CD4-positive, alpha-beta memory T cell (primary cell): ENCODE results near the gene RNF183. TPM values are rescaled to one million over a fixed set of nuclear protein-coding genes. Genes with fewer than 3 reads are reported as not detected.

Source experiments
- CTCF ChIA-PET: fragments of 350-600 bp; sonication (Branson Sonifier 250); formaldehyde crosslinking; loops from one replicate; lab custom pipeline; 2021; ENCODE audit warnings: inconsistent platforms; ENCODE audit not compliant: partially characterized antibody; lab: Charles Lee
- POLR2A ChIA-PET: fragments of 350-600 bp; sonication (Branson Sonifier 250); formaldehyde crosslinking; loops from one replicate; lab custom pipeline; 2021; ENCODE audit not compliant: partially characterized antibody; lab: Charles Lee
- DNase-seq, 5 donors: peaks; one replicate each; pipeline versions ENCODE4 v3.0.0 to v3.0.0-alpha.2; 2020 to 2022; ENCODE audit warnings: mixed read lengths in 1 of 5
- H3K27ac ChIP-seq: one replicate; pipeline ENCODE4 v1.7.0; 2013; ENCODE audit warnings: low read depth, low read length
- H3K27me3 ChIP-seq: 2 replicates; pipeline ENCODE4 v1.7.0; 2013; ENCODE audit warnings: mild to moderate bottlenecking, low read length, moderate library complexity; ENCODE audit not compliant: insufficient read depth
- H3K36me3 ChIP-seq: 2 replicates; pipeline ENCODE4 v1.7.0; 2013; ENCODE audit warnings: mild to moderate bottlenecking, low read length, moderate library complexity; ENCODE audit not compliant: insufficient read depth
- H3K4me1 ChIP-seq: 2 replicates; pipeline ENCODE4 v1.7.0; 2013; ENCODE audit warnings: mild to moderate bottlenecking, low read length, moderate library complexity; ENCODE audit not compliant: insufficient read depth
- H3K4me3 ChIP-seq, 2 donors: one replicate each; pipeline ENCODE4 v1.7.0; 2013; ENCODE audit warnings: low read length in 2 of 2, mild to moderate bottlenecking in 1 of 2
- H3K9me3 ChIP-seq, 2 donors: one replicate each; pipeline ENCODE4 v1.7.0; 2013; ENCODE audit warnings: low read length in 2 of 2, control low read depth in 1 of 2; ENCODE audit not compliant: control insufficient read depth in 1 of 2
- H3K27ac Mint-ChIP-seq, 7 donors: one replicate each; pipeline ENCODE4 v1.8.0; 2020 to 2021; ENCODE audit warnings: mixed read lengths in 7 of 7, mild to moderate bottlenecking in 6 of 7, inconsistent platforms in 3 of 7, moderate library complexity in 3 of 7
- H3K27me3 Mint-ChIP-seq, 2 donors: one replicate each; pipeline ENCODE4 v1.8.0; 2020 to 2021; ENCODE audit warnings: mixed read lengths in 2 of 2
- H3K36me3 Mint-ChIP-seq, 2 donors: one replicate each; pipeline ENCODE4 v1.8.0; 2020 to 2021; ENCODE audit warnings: mixed read lengths in 2 of 2, inconsistent platforms in 1 of 2, mild to moderate bottlenecking in 1 of 2
- H3K4me1 Mint-ChIP-seq, 4 donors: one replicate each; pipeline ENCODE4 v1.8.0; 2020 to 2021; ENCODE audit warnings: mixed read lengths in 4 of 4, mild to moderate bottlenecking in 1 of 4
- H3K4me3 Mint-ChIP-seq, 8 donors: one replicate each; pipeline ENCODE4 v1.8.0; 2020 to 2021; ENCODE audit warnings: mixed read lengths in 8 of 8, mild to moderate bottlenecking in 7 of 8, moderate library complexity in 6 of 8, inconsistent platforms in 3 of 8
- H3K9me3 Mint-ChIP-seq, 8 donors: one replicate each; pipeline ENCODE4 v1.8.0; 2020 to 2021; ENCODE audit warnings: mixed read lengths in 8 of 8, mild to moderate bottlenecking in 5 of 8, inconsistent platforms in 3 of 8, moderate library complexity in 1 of 8
- intact Hi-C: fragments of 100-400 bp; cut with micrococcal nuclease; formaldehyde crosslinking; loops from one replicate; pipeline ENCODE4 v1.15.1; 2023
- polyA plus RNA-seq, 2 donors: library from polyadenylated mRNA; unstranded; fragments of 300-500 nt; fragmentation: Illumina TruSeq; gene quantifications; one replicate each; pipeline ENCODE4 v1.2.3, GENCODE V29; 2021
- total RNA-seq, 2 experiments: library from RNA; stranded (reverse); gene quantifications; one replicate each; pipeline ENCODE4 v1.2.3, GENCODE V29; 2021

Gene RNF183
- total and polyA plus RNA-seq, 4 experiments from 2014 or later: not detected

GRCh38 chr9:113278840-113279239 lies 24.3 kb downstream of the RNF183 start:
- H3K27me3 ChIP-seq: no peaks in the 10 kb centered on the region
- POLR2A ChIA-PET: no interaction called here
- DNase-seq: no peak
- CTCF ChIA-PET: no interaction called here
- no peaks in the 10 kb centered on the region for H3K9me3 Mint-ChIP-seq
- H3K27ac Mint-ChIP-seq: peak overlapping the region in 6 of 7 donors; percentile 28 to 60 (median 50)
- peaks cover 49 to 57% of the 10 kb centered on the region in 2 donors for H3K36me3 Mint-ChIP-seq
- no peaks in the 10 kb centered on the region for H3K9me3 ChIP-seq
- H3K36me3 ChIP-seq: peaks cover 42% of the 10 kb centered on the region
- H3K4me3 Mint-ChIP-seq: no peak overlapping the region
- intact Hi-C loops: loop anchor here (5.0 kb wide), 1 partner anchor 562 kb away; the partner anchor contains the start of gene INIP
- H3K4me1 ChIP-seq: peaks cover 20% of the 10 kb centered on the region
- H3K4me1 Mint-ChIP-seq: peaks cover 15 to 22% (median 20%) of the 10 kb centered on the region in 4 donors
- H3K4me3 ChIP-seq: no peak overlapping the region
- no peaks in the 10 kb centered on the region for H3K27me3 Mint-ChIP-seq
- H3K27ac ChIP-seq: no peak overlapping the region

- Histone ChIP-seq H3K27ac (peak within 1 kb of the TSS; percentile 93), H3K27me3 (no peaks in the 10 kb centered on the region), H3K4me1 (peaks cover 22% of the 10 kb centered on the region), H3K4me3 (peak within 1 kb of the TSS; percentile 86 to 92), H3K9me3 (no peaks in the 10 kb centered on the region), H3K36me3 (peaks cover 42% of the 10 kb centered on the region)
- Mint-ChIP-seq H3K36me3 (peaks cover 39 to 52% of the 10 kb centered on the region in 2 donors), H3K4me3 (no peak within 1 kb of the TSS), H3K27ac (no peak within 1 kb of the TSS), H3K9me3 (no peaks in the 10 kb centered on the region), H3K27me3 (no peaks in the 10 kb centered on the region), H3K4me1 (peaks cover 14 to 32% (median 21%) of the 10 kb centered on the region in 4 donors)
- intact Hi-C loops: loop anchor here (1.0 to 5.0 kb wide), 8 partner anchors 54 to 1793 kb away; partner anchors contain the start of genes ALAD, C9orf43, FKBP15 and INIP
- DNase-seq: peak; percentile 91 to 97 (median 94)
- ChIA-PET CTCF (interaction anchor here (0.9 to 7.1 kb wide), 33 partner anchors 9 to 391 kb away, joined by 3 to 137 read pairs (median 5); partner anchors contain the start of genes ALAD, BSPRY, C9orf43 and FKBP15), POLR2A (interaction anchor here (0.6 to 2.9 kb wide), 19 partner anchors 9 to 1268 kb away, joined by 3 to 26 read pairs (median 5); partner anchors contain the start of genes ALAD, BSPRY, C9orf43 and FKBP15)
Observed at GRCh38 chr9:113275157-113276131, 27.7 kb downstream of the RNF183 start, which contains the start of the genes CDC26 and PRPF4. Gene CDC26, minus strand, starts transcription at chr9:113275572. Its CDS starts 3,065 bp downstream, at chr9:113272507. Gene PRPF4, plus strand, starts transcription at chr9:113275658. Its CDS starts 86 bp downstream, at chr9:113275744.

- Mint-ChIP-seq H3K4me1 (peaks cover 9 to 26% (median 19%) of the 10 kb centered on the region in 4 donors), H3K36me3 (peaks cover 37 to 49% of the 10 kb centered on the region in 2 donors), H3K9me3 (no peaks in the 10 kb centered on the region), H3K27ac (no peak overlapping the region), H3K4me3 (no peak overlapping the region), H3K27me3 (no peaks in the 10 kb centered on the region)
- ChIA-PET POLR2A (interaction anchor here (0.6 to 2.9 kb wide), 19 partner anchors 10 to 1267 kb away, joined by 3 to 26 read pairs (median 5); partner anchors contain the start of genes ALAD, BSPRY, C9orf43 and FKBP15), CTCF (interaction anchor here (0.7 to 7.1 kb wide), 35 partner anchors 9 to 392 kb away, joined by 3 to 137 read pairs (median 5); partner anchors contain the start of genes ALAD, BSPRY, C9orf43 and FKBP15)
- DNase-seq: peak; percentile 57 to 66 (median 62)
- Histone ChIP-seq H3K9me3 (no peaks in the 10 kb centered on the region), H3K27ac (peak overlapping the region; percentile 93), H3K4me1 (peaks cover 26% of the 10 kb centered on the region), H3K27me3 (no peaks in the 10 kb centered on the region), H3K36me3 (peaks cover 41% of the 10 kb centered on the region), H3K4me3 (peak overlapping the region; percentile 86 to 92)
- intact Hi-C loops: loop anchor here (1.0 to 5.0 kb wide), 11 partner anchors 53 to 1792 kb away; partner anchors contain the start of genes ALAD, C9orf43, FKBP15 and INIP
Observed at GRCh38 chr9:113274474-113275156, 28.6 kb downstream of the RNF183 start.

GRCh38 chr9:113269871-113270270 lies 33.3 kb downstream of the RNF183 start:
- peak overlapping the region in 2 of 7 donors; percentile 7 to 82 for H3K27ac Mint-ChIP-seq
- no peaks in the 10 kb centered on the region for H3K27me3 ChIP-seq
- H3K4me3 Mint-ChIP-seq: no peak overlapping the region
- H3K36me3 Mint-ChIP-seq: peaks cover 39 to 53% of the 10 kb centered on the region in 2 donors
- POLR2A ChIA-PET: interaction anchor here (0.7 kb wide), 1 partner anchor 140 kb away, joined by 3 read pairs; the partner anchor contains the start of genes C9orf43 and POLE3
- intact Hi-C loops: no loop called here
- H3K9me3 Mint-ChIP-seq: no peaks in the 10 kb centered on the region
- H3K36me3 ChIP-seq: peaks cover 43% of the 10 kb centered on the region
- CTCF ChIA-PET: interaction anchor here (0.9 kb wide), 2 partner anchors 49 to 386 kb away, joined by 4 read pairs; partner anchors contain the start of genes FKBP15 and SLC31A1
- H3K4me3 ChIP-seq: no peak overlapping the region
- H3K9me3 ChIP-seq: no peaks in the 10 kb centered on the region
- no peak for DNase-seq
- peaks cover 4 to 22% (median 13%) of the 10 kb centered on the region in 4 donors for H3K4me1 Mint-ChIP-seq
- H3K4me1 ChIP-seq: peaks cover 17% of the 10 kb centered on the region
- no peaks in the 10 kb centered on the region for H3K27me3 Mint-ChIP-seq
- H3K27ac ChIP-seq: no peak overlapping the region

GRCh38 chr9:113269355-113269754 lies 33.8 kb downstream of the RNF183 start:
- peak overlapping the region in 2 of 7 donors; percentile 15 to 82 for H3K27ac Mint-ChIP-seq
- Histone ChIP-seq H3K27ac (no peak overlapping the region), H3K36me3 (peaks cover 43% of the 10 kb centered on the region), H3K9me3 (no peaks in the 10 kb centered on the region), H3K27me3 (no peaks in the 10 kb centered on the region), H3K4me3 (no peak overlapping the region), H3K4me1 (peaks cover 16% of the 10 kb centered on the region)
- H3K27me3 Mint-ChIP-seq: no peaks in the 10 kb centered on the region
- no peaks in the 10 kb centered on the region for H3K9me3 Mint-ChIP-seq
- ChIA-PET POLR2A (interaction anchor here (0.7 kb wide), 1 partner anchor 141 kb away, joined by 3 read pairs; the partner anchor contains the start of genes C9orf43 and POLE3), CTCF (interaction anchor here (0.9 kb wide), 2 partner anchors 48 to 386 kb away, joined by 4 read pairs; partner anchors contain the start of genes FKBP15 and SLC31A1)
- peaks cover 4 to 22% (median 13%) of the 10 kb centered on the region in 4 donors for H3K4me1 Mint-ChIP-seq
- intact Hi-C loops: no loop called here
- peaks cover 40 to 53% of the 10 kb centered on the region in 2 donors for H3K36me3 Mint-ChIP-seq
- H3K4me3 Mint-ChIP-seq: no peak overlapping the region
- no peak for DNase-seq

- no peak for DNase-seq
- H3K27ac Mint-ChIP-seq: peak overlapping the region in 3 of 7 donors; percentile 41 to 72 (median 60)
- no peak overlapping the region for H3K4me3 ChIP-seq
- H3K4me1 Mint-ChIP-seq: peaks cover 4 to 12% (median 7%) of the 10 kb centered on the region in 4 donors
- H3K27me3 Mint-ChIP-seq: no peaks in the 10 kb centered on the region
- H3K4me3 Mint-ChIP-seq: no peak overlapping the region
- H3K9me3 Mint-ChIP-seq: no peaks in the 10 kb centered on the region
- no peak overlapping the region for H3K27ac ChIP-seq
- ChIA-PET CTCF (no interaction called here), POLR2A (no interaction called here)
- H3K36me3 Mint-ChIP-seq: peaks cover 36 to 46% of the 10 kb centered on the region in 2 donors
- no peaks in the 10 kb centered on the region for H3K27me3 ChIP-seq
- H3K9me3 ChIP-seq: no peaks in the 10 kb centered on the region
- peaks cover 40% of the 10 kb centered on the region for H3K36me3 ChIP-seq
- H3K4me1 ChIP-seq: peaks cover 10% of the 10 kb centered on the region
- intact Hi-C loops: no loop called here
Observed at GRCh38 chr9:113267911-113268566, 35.1 kb downstream of the RNF183 start.
